Ureter (tissue), 1 donor: ENCODE data around the gene ZFAND2A. TPM values are rescaled to one million over a fixed set of nuclear protein-coding genes. Genes with fewer than 3 reads are reported as not detected.

Experiments used
- DNase-seq: peaks from one replicate; pipeline ENCODE4 v3.0.0-alpha.2; 2020; ENCODE audit warnings: low spot score
- total RNA-seq: library from RNA; stranded (reverse); gene quantifications from one replicate; pipeline ENCODE4 v1.2.4, GENCODE V29; 2023
- donor health status: DM: yes; HTN: yes; CAD: no.

ZFAND2A gene
- total RNA-seq, 1 donor from 2014 or later: 16.6 TPM

- DNase-seq: no peak
Observed at GRCh38 chr7:1106793-1107421, 53.1 kb downstream of the ZFAND2A start.

GRCh38 chr7:1106063-1106792, 53.8 kb downstream of the ZFAND2A start:
- no peak for DNase-seq

- DNase-seq: no peak
Observed at GRCh38 chr7:1105189-1105588, 54.8 kb downstream of the ZFAND2A start.

- DNase-seq: no peak
Observed at GRCh38 chr7:1104516-1105179, 55.3 kb downstream of the ZFAND2A start.

- no peak for DNase-seq
Observed at GRCh38 chr7:1103789-1104515, 56.0 kb downstream of the ZFAND2A start.

GRCh38 chr7:1103009-1103788, 56.8 kb downstream of the ZFAND2A start:
- no peak for DNase-seq

Other genes with a start within 250 kb of the ZFAND2A start
- 20.6 TPM for gene ADAP1, start 205.5 kb downstream of the ZFAND2A start, total RNA-seq
- 14.6 TPM for gene COX19, start 184.6 kb downstream of the ZFAND2A start, total RNA-seq
- 0.44 TPM for gene CYP2W1, start 177.0 kb downstream of the ZFAND2A start, total RNA-seq
- gene GPR146, start 115.7 kb downstream of the ZFAND2A start, total RNA-seq: 8.7 TPM
- gene GPER1, start 72.1 kb downstream of the ZFAND2A start, total RNA-seq: 3.4 TPM
- not detected for gene UNCX, start 72.7 kb upstream of the ZFAND2A start, total RNA-seq